A673 (cell line): ENCODE results near the gene SPDYE4. TPM values are rescaled to one million over a fixed set of nuclear protein-coding genes. Genes with fewer than 3 reads are reported as not detected.
A peak's percentile ranks its signal among the peaks of the same experiment; 100 is the strongest.

Experiments
- BruUV-seq: library from RNA; stranded (reverse); fragments of 400-500 nt; replicated peaks from 2 replicates; lab custom pipeline; 2021; lab: Mats Ljungman, UMichigan
- CTCF ChIA-PET: fragments of 300-600 bp; sonication (Branson Sonifier 250); formaldehyde crosslinking; loops from one replicate; lab custom pipeline; 2022; ENCODE audit warnings: antibody characterized with exemption; lab: Charles Lee
- POLR2A ChIA-PET: fragments of 300-600 bp; sonication (Branson Sonifier 250); formaldehyde crosslinking; loops from one replicate; lab custom pipeline; 2022; ENCODE audit warnings: antibody characterized with exemption; ENCODE audit not compliant: low non-redundant PET; lab: Charles Lee
- DNase-seq: peaks from one replicate; pipeline ENCODE4 v3.0.0-alpha.2; 2015; ENCODE audit warnings: low spot score
- H3K27ac ChIP-seq: fragments of 200-600 bp; sonication (generic); 2 replicates; pipeline ENCODE4 v1.5.1; 2016; ENCODE audit warnings: mixed run types, low read depth, mild to moderate bottlenecking, mixed read lengths, antibody characterized with exemption, low read length; ENCODE audit not compliant: poor library complexity, severe bottlenecking
- H3K27me3 ChIP-seq: fragments of 200-600 bp; sonication (generic); replicated peaks from 2 replicates; pipeline ENCODE4 v1.6.1; 2017; ENCODE audit warnings: mixed run types, low read depth, mild to moderate bottlenecking, mixed read lengths, antibody characterized with exemption, low read length; ENCODE audit not compliant: insufficient read depth, poor library complexity
- H3K36me3 ChIP-seq: fragments of 200-600 bp; sonication (generic); 2 replicates; pipeline ENCODE4 v1.6.1; 2016; ENCODE audit warnings: mixed run types, mild to moderate bottlenecking, mixed read lengths, antibody characterized with exemption, low read length; ENCODE audit not compliant: insufficient read depth, poor library complexity, severe bottlenecking
- H3K4me1 ChIP-seq: fragments of 200-600 bp; sonication (generic); 2 replicates; pipeline ENCODE4 v1.6.1; 2017; ENCODE audit warnings: mixed run types, mild to moderate bottlenecking, mixed read lengths, antibody characterized with exemption, low read length; ENCODE audit not compliant: insufficient read depth, poor library complexity, severe bottlenecking
- H3K4me3 ChIP-seq: fragments of 200-600 bp; sonication (generic); 2 replicates; pipeline ENCODE4 v1.5.1; 2016; ENCODE audit warnings: low read depth, mixed run types, mild to moderate bottlenecking, mixed read lengths, low read length; ENCODE audit not compliant: poor library complexity, severe bottlenecking
- H3K9me3 ChIP-seq: fragments of 200-600 bp; sonication (generic); 2 replicates; pipeline ENCODE4 v1.6.1; 2016; ENCODE audit warnings: mixed run types, low read depth, mild to moderate bottlenecking, mixed read lengths, antibody characterized with exemption, low read length; ENCODE audit not compliant: poor library complexity, severe bottlenecking
- EZH2 ChIP-seq: fragments of 200-600 bp; sonication (generic); IDR thresholded peaks from 2 replicates; pipeline ENCODE4 v1.6.1; 2017; ENCODE audit warnings: borderline replicate concordance, low read depth, mild to moderate bottlenecking, mixed read lengths, antibody characterized with exemption, low read length; ENCODE audit not compliant: poor library complexity, severe bottlenecking
- intact Hi-C: fragments of 100-400 bp; cut with micrococcal nuclease; formaldehyde crosslinking; loops from one replicate; pipeline ENCODE4 v1.10.0; 2022; ENCODE audit not compliant: unreplicated experiment
- total RNA-seq: library from RNA; stranded (reverse); gene quantifications from 2 replicates; pipeline ENCODE4 v1.2.3, GENCODE V29; 2021
- TF ChIP-seq, protein P1 (sequence below): fragments of 300-800, 200-600 bp; sonication (generic); conservative IDR thresholded peaks from 2 replicates; pipeline ENCODE4 v1.5.1; 2017; ENCODE audit warnings: low read depth, mild to moderate bottlenecking, antibody characterized with exemption, low read length, moderate library complexity, mixed read lengths

The SPDYE4 gene
- total RNA-seq, 1 experiment from 2014 or later, result not detected

DNA sequence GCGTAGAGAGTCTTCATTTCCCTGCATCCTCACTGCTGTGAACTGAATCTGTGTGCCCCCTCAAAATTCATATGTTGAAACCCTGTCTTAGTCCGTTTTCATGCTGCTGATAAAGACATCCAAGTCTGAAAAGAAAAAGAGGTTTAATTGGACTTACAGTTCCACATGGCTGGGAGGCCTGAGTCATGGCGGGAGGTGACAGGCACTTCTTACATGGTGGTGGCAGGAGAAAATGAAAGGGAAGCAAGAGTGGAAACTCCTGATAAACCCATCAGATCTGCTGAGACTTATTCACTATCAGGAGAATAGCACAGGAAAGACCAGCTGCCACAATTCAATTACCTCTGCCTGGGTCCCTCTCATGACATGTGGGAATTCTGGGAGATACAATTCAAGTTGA lies 10.6 kb downstream of the SPDYE4 start:
- intact Hi-C loops, result loop anchor here (5.0 kb wide), 1 partner anchor 175 kb away; no protein-coding TSS in a partner anchor
- ChIA-PET POLR2A (interaction anchor here (0.6 kb wide), 1 partner anchor 30 kb away, joined by 3 read pairs; no protein-coding TSS in a partner anchor), CTCF (no interaction called here)
- Histone ChIP-seq H3K36me3 (no peaks in the 10 kb centered on the region), H3K27ac (no peak overlapping the region), H3K4me1 (no peaks in the 10 kb centered on the region), H3K4me3 (no peak overlapping the region), H3K27me3 (no peaks in the 10 kb centered on the region), H3K9me3 (no peaks in the 10 kb centered on the region)
- TF ChIP-seq, protein P1, sequence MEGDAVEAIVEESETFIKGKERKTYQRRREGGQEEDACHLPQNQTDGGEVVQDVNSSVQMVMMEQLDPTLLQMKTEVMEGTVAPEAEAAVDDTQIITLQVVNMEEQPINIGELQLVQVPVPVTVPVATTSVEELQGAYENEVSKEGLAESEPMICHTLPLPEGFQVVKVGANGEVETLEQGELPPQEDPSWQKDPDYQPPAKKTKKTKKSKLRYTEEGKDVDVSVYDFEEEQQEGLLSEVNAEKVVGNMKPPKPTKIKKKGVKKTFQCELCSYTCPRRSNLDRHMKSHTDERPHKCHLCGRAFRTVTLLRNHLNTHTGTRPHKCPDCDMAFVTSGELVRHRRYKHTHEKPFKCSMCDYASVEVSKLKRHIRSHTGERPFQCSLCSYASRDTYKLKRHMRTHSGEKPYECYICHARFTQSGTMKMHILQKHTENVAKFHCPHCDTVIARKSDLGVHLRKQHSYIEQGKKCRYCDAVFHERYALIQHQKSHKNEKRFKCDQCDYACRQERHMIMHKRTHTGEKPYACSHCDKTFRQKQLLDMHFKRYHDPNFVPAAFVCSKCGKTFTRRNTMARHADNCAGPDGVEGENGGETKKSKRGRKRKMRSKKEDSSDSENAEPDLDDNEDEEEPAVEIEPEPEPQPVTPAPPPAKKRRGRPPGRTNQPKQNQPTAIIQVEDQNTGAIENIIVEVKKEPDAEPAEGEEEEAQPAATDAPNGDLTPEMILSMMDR, result no peak
- no peak for TF ChIP-seq EZH2
- no peak for DNase-seq
- no TSS peak for BruUV-seq

DNA sequence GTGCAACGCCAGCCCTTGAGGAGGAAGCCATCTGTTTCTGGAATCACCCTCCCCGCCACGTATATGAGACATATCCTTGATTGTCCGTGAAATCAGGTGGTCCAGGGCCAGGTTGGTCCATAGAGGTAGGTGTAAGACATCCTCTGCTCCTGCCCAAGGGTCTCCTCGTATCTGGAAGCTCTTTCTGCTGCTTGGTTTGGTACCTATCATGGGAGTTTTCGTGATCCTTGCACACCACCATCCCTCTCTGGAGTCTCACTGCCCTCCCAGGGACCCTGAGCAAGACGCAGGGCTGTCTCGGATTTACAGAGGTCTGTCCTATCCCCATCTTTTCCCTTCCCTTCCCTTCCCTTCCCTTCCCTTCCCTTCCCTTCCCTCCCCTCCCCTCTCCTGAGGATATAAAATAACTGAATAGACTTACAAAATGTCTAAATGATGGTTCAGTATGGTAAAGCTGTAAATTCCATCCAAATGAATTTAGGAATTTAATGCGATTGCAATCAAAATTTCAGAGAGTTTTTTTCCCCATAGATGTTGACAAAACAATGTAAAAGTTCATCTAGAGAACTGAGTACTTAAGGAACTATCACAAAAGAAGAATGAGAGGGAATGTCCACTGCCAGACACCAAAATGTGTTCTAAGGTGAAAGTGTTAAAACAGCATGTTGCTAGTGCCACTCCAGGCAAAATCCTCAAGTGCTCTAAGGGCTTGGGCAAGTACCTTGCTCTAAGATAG lies 11.7 kb downstream of the SPDYE4 start:
- H3K9me3 ChIP-seq, result no peaks in the 10 kb centered on the region
- no peak for DNase-seq
- BruUV-seq, result no TSS peak
- ChIA-PET CTCF (interaction anchor here (0.7 to 2.0 kb wide), 4 partner anchors 148 to 545 kb away, joined by 3 to 14 read pairs (median 7); no protein-coding TSS in a partner anchor), POLR2A (interaction anchor here (0.6 to 0.8 kb wide), 2 partner anchors 31 to 271 kb away, joined by 3 to 5 read pairs; no protein-coding TSS in a partner anchor)
- no peaks in the 10 kb centered on the region for H3K4me1 ChIP-seq
- intact Hi-C loops, result loop anchor here (1.0 to 5.0 kb wide), 3 partner anchors 174 to 363 kb away; partner anchors contain the start of gene RPL26
- peak overlapping the region; percentile 60 for H3K4me3 ChIP-seq
- no peaks in the 10 kb centered on the region for H3K36me3 ChIP-seq
- no peak overlapping the region for H3K27ac ChIP-seq
- TF ChIP-seq, protein P1, result no peak
- H3K27me3 ChIP-seq, result no peaks in the 10 kb centered on the region

DNA sequence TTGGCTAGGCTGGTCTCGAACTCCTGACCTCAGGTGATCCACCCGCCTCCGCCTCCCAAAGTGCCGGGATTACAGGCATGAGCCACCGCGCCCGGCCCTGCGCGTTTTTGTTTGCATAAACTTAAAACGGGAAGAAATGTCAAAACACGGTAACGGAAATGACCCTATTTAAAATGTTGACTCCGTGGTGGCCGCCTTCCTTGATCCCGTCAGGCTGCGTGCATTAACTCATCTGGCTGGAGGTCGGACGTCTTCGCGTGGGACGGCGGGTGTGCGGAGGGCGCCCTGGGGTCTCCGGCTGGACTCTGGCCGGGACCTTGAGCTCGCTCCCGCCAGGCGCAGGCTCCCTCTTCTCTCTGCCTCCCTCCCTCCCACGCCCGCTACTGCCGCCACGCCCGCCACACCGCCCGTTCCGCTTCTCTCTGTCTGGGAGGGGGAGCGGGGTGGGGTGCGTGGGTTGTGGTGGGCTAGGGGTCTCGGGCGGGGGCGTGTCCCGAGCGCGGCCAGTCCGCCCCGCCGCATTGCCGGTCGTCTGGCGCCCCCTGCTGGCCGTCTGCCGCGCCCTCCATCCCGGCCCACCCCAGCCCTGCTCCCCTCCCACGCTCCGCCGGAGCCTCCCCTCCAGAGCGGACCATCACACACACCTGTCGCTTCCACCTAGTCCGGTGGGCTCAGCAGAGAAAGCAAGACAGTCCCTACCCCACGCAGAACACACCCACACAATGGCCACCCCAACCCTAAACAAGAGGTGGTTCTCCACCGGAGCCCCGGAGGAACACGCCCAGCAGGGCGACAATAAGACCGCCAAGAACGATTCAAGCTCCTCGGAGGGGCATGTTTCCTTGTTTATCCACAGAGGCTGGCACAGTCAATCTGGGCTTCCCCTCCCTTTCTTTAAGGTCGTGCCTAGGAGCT lies 12.5 kb downstream of the SPDYE4 start:
- no TSS peak for BruUV-seq
- CTCF ChIA-PET, result interaction anchor here (0.5 to 2.0 kb wide), 6 partner anchors 82 to 544 kb away, joined by 3 to 14 read pairs (median 6); partner anchors contain the start of gene NDEL1

More for the DNA sequence above, 12.5 kb downstream of the SPDYE4 start:
- intact Hi-C loops, result loop anchor here (1.0 to 5.0 kb wide), 3 partner anchors 174 to 363 kb away; partner anchors contain the start of gene RPL26
- DNase-seq, result peak; percentile 67
- Histone ChIP-seq H3K27me3 (no peaks in the 10 kb centered on the region), H3K36me3 (no peaks in the 10 kb centered on the region), H3K27ac (no peak overlapping the region), H3K9me3 (no peaks in the 10 kb centered on the region), H3K4me1 (no peaks in the 10 kb centered on the region), H3K4me3 (peak overlapping the region; percentile 60)
- TF ChIP-seq, protein P1, result peak; percentile 81
- TF ChIP-seq EZH2, result no peak
- POLR2A ChIA-PET, result interaction anchor here (0.8 kb wide), 1 partner anchor 270 kb away, joined by 5 read pairs; no protein-coding TSS in a partner anchor
